ENCODE data around the gene BEST3. TPM values are rescaled to one million over a fixed set of nuclear protein-coding genes. Genes with fewer than 3 reads are reported as not detected.
A peak's percentile ranks its signal among the peaks of the same experiment; 100 is the strongest.

The BEST3 gene
- total RNA-seq, 1 donor from 2014 or later = 0.77 TPM

DNA sequence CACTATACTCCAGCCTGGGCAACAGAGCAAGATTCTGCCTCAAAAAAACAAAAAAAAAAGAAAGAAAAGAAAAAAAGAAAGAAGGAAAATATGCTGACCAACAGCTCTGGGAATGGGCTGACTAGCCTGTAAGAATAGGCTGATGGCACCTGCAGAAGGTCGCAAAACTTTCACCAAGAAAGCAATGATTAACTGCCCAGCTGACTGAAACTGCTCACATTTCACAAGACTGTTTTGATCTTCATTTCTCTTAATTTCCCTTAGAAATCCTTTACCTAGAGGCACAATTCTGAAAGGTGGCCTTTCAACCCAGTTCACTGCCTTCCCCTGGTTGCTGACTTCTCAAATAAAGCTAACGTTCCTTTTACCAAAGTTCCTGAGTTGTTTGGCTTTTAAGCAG, 12.4 kb downstream of the BEST3 start:
- Mint-ChIP-seq H3K4me3 (no peak overlapping the region), H3K4me1 (ENCODE audit: unreplicated experiment) (peaks cover 9% of the 10 kb centered on the region), H3K36me3 (no peaks in the 10 kb centered on the region), H3K27me3 (peaks cover 6% of the 10 kb centered on the region), H3K27ac (peak overlapping the region; percentile 22), H3K9me3 (no peaks in the 10 kb centered on the region)
- DNase-seq (ENCODE audit: extremely low spot score, unreplicated experiment) = no peak
- TF ChIP-seq, protein P1, sequence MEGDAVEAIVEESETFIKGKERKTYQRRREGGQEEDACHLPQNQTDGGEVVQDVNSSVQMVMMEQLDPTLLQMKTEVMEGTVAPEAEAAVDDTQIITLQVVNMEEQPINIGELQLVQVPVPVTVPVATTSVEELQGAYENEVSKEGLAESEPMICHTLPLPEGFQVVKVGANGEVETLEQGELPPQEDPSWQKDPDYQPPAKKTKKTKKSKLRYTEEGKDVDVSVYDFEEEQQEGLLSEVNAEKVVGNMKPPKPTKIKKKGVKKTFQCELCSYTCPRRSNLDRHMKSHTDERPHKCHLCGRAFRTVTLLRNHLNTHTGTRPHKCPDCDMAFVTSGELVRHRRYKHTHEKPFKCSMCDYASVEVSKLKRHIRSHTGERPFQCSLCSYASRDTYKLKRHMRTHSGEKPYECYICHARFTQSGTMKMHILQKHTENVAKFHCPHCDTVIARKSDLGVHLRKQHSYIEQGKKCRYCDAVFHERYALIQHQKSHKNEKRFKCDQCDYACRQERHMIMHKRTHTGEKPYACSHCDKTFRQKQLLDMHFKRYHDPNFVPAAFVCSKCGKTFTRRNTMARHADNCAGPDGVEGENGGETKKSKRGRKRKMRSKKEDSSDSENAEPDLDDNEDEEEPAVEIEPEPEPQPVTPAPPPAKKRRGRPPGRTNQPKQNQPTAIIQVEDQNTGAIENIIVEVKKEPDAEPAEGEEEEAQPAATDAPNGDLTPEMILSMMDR (conservative IDR thresholded peaks at IDR 0.05) = no peak

DNA sequence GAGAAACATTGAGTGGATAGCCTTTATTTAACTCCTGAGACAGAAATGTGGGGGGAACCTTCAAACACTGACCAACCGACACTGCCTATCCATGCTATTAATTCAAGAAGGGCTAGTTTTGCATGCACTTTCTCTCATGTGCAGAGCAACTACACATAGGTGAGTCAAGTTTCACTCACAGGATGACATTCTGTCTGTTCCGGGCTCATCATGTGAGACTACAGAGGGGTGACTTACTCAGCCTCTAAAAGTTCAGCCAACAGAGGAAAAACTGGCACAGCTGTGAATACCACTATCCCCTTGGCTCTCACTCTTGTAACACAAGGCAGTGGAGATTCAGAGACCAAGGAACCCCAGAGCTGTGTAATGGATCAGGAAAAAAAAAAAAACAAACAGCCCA, 13.3 kb downstream of the BEST3 start:
- Mint-ChIP-seq H3K36me3 (no peaks in the 10 kb centered on the region), H3K4me3 (no peak overlapping the region), H3K9me3 (no peaks in the 10 kb centered on the region), H3K27me3 (peaks cover 6% of the 10 kb centered on the region), H3K27ac (no peak overlapping the region), H3K4me1 (ENCODE audit: unreplicated experiment) (peaks cover 9% of the 10 kb centered on the region)
- TF ChIP-seq, protein P1 (conservative IDR thresholded peaks at IDR 0.05) = no peak
- DNase-seq (ENCODE audit: extremely low spot score, unreplicated experiment) = no peak

DNA sequence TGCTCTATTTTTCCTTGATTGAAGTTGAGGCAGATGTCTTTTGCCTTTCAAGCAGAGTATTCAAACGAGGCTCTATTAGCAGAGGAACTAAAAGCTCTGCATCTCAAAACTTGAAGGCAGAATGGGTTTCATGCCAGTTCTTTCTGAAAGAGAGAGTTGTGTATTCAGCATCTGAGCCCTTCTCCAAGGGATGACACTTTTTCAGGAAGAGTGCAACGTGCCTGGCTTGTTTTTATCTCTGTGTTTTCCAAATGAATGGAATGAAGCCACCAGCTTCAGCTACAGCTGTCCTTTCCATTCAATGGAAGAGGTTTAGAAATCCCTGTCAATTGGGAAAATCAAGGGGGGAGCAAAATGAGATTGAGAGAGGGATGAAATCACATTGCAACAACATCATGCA, 14.6 kb downstream of the BEST3 start:
- no peaks in the 10 kb centered on the region for H3K9me3 Mint-ChIP-seq
- no peak overlapping the region for H3K27ac Mint-ChIP-seq
- no peaks in the 10 kb centered on the region for H3K36me3 Mint-ChIP-seq
- H3K4me3 Mint-ChIP-seq = no peak overlapping the region
- TF ChIP-seq, protein P1 (conservative IDR thresholded peaks at IDR 0.05) = no peak
- no peak for DNase-seq (ENCODE audit: extremely low spot score, unreplicated experiment)
- H3K4me1 Mint-ChIP-seq (ENCODE audit: unreplicated experiment) = peaks cover 9% of the 10 kb centered on the region
- H3K27me3 Mint-ChIP-seq = peaks cover 6% of the 10 kb centered on the region

DNA sequence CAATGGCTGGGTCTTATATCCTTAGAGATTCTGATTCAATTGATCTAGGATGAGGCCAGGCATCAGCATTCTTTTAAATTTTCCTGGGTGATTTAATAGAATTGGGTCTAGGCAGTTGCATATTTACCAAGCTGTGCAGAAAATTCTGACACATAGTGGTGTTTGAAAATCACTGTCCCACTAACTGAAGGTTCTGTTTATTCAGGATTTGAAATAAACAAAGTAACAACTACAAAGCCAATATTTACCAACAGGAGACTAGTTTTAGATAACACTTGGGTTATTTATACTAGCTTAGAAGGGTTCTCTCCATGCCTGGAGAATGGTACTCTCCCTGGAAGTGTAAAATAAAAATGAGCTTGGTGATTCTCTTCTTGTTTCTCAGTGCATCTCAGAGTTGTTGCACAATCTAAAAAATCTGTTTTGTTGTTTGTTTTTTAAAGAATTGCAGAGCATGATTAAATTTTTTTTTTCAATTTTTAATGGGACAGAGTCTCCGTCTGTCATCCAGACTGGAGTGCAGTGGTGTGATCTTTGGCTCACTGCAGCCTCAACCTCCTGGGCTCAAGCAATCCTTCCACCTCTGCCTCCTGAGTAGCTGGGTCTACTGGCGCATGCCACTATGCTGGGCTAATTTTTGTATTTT, 16.9 kb downstream of the BEST3 start:
- H3K4me1 Mint-ChIP-seq (ENCODE audit: unreplicated experiment) = peaks cover 4% of the 10 kb centered on the region
- no peaks in the 10 kb centered on the region for H3K36me3 Mint-ChIP-seq
- DNase-seq (ENCODE audit: extremely low spot score, unreplicated experiment) = no peak
- TF ChIP-seq, protein P1 (conservative IDR thresholded peaks at IDR 0.05) = no peak
- H3K27ac Mint-ChIP-seq = no peak overlapping the region
- H3K9me3 Mint-ChIP-seq = no peaks in the 10 kb centered on the region
- H3K27me3 Mint-ChIP-seq = peaks cover 6% of the 10 kb centered on the region
- no peak overlapping the region for H3K4me3 Mint-ChIP-seq

DNA sequence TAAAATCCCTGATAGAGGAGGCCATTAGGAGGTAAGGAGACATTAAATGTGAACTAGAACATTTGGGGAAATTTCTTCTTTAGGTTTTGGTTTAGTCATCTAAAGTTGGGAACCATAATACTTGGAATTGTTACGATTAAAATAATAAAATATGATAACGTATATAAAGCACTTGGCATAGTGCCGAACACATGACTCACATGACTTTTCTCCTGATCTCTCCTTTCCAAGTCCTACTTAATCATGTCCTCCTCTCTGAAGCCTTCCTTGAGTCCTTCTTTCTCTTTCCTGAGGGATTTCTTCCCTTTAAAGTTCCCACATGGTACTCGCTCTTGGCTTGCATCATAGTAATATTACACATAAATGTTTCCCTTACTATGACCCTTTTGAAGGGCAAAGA, 20.0 kb downstream of the BEST3 start:
- DNase-seq (ENCODE audit: extremely low spot score, unreplicated experiment) = no peak
- H3K4me3 Mint-ChIP-seq = no peak overlapping the region
- H3K4me1 Mint-ChIP-seq (ENCODE audit: unreplicated experiment) = no peaks in the 10 kb centered on the region
- peaks cover 2% of the 10 kb centered on the region for H3K27me3 Mint-ChIP-seq
- no peaks in the 10 kb centered on the region for H3K9me3 Mint-ChIP-seq
- no peak overlapping the region for H3K27ac Mint-ChIP-seq
- TF ChIP-seq, protein P1 (conservative IDR thresholded peaks at IDR 0.05) = no peak
- H3K36me3 Mint-ChIP-seq = no peaks in the 10 kb centered on the region
